ENCODE results near the gene DSTN.

DNA sequence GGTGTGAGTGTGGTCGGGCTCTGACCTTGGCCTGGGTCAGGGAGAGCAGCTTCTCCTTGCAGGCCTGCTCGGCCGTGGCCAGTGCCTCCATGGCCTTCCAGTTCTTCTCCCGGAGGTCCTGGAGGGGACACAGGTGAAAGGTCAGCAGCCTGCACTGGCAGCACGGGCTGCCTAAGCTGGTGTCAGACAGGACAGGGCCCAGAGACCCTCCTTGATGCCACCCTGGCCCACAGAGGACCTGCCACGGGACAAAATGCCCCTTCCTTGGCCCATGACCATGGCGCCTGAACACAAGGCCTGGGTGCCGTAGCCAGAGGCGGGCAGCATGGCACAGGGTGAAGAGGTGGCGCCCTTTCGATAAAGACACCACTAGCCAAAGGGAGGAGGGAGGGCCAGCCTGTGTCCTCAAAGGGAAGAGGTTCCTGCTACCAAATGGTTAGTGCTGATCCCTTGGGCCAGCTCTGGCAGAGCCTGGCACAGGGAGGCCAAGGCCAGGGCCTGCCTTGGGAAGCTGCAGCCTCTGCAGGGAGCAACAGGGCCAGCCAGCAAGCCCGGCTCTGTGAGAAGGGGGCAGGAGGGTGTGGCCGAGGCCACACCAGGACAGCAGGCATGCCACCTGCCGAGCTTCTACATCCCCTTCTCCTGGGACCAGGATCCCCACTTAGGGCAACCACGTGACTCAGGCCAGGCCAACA is 54.8 kb downstream of the DSTN start:
- no peak for TF ChIP-seq ZNF274 (IDR thresholded peaks at IDR 0.05; ENCODE audit: borderline replicate concordance, low read depth, low read length)
- TF ChIP-seq GATA2 (CRISPR knock-in tag; IDR thresholded peaks at IDR 0.05): no peak
